Activated CD4-positive, alpha-beta T cell treated with anti-CD3 and anti-CD28 coated beads for 36 hours (primary cell): ENCODE measurements around the gene SLC26A5. TPM values are rescaled to one million over a fixed set of nuclear protein-coding genes. Genes with fewer than 3 reads are reported as not detected.
"Not testable (repeated sequence)": the region's sequence is repeated elsewhere in the genome, so short reads cannot be mapped to it uniquely, and the experiment has no call there.

Experiments
- ATAC-seq: fragments of 200-7000 bp; cut with Tn5 transposase; one replicate; pipeline ENCODE4 v1.10.0; 2021; ENCODE audit warnings: mild to moderate bottlenecking, moderate library complexity
- CTCF ChIA-PET: fragments of 350-600 bp; sonication (Branson Sonifier 250); formaldehyde crosslinking; loops from one replicate; lab custom pipeline; 2021; ENCODE audit warnings: antibody characterized with exemption; lab: Charles Lee
- POLR2A ChIA-PET: fragments of 350-600 bp; sonication (Branson Sonifier 250); formaldehyde crosslinking; loops from one replicate; lab custom pipeline; 2021; ENCODE audit warnings: antibody characterized with exemption, inconsistent platforms; lab: Charles Lee
- DNase-seq: peaks from one replicate; pipeline ENCODE4 v3.0.0-alpha.2; 2020
- H3K27ac Mint-ChIP-seq: one replicate; pipeline ENCODE4 v1.8.0; 2021; ENCODE audit warnings: mixed read lengths
- H3K27me3 Mint-ChIP-seq: one replicate; pipeline ENCODE4 v1.8.0; 2021; ENCODE audit warnings: mixed read lengths
- H3K36me3 Mint-ChIP-seq: one replicate; pipeline ENCODE4 v1.8.0; 2021; ENCODE audit warnings: low read depth, mixed read lengths
- H3K4me1 Mint-ChIP-seq: one replicate; pipeline ENCODE4 v1.8.0; 2021; ENCODE audit warnings: mixed read lengths
- H3K4me3 Mint-ChIP-seq: one replicate; pipeline ENCODE4 v1.8.0; 2021; ENCODE audit warnings: mild to moderate bottlenecking, moderate library complexity, mixed read lengths
- H3K9me3 Mint-ChIP-seq: one replicate; pipeline ENCODE4 v1.8.0; 2021; ENCODE audit warnings: low read depth, mixed read lengths
- intact Hi-C, 2 experiments: fragments of 100-400 bp; cut with DNase I in 1 of 2; cut with micrococcal nuclease in 1 of 2; formaldehyde crosslinking; loops; one replicate each; pipeline versions ENCODE4 v1.14.2 to v1.15.1; 2022 to 2024; cut with DNase I, micrococcal nuclease
- total RNA-seq, 2 experiments: library from RNA; stranded (reverse); gene quantifications; one replicate each; pipeline ENCODE4 v1.2.3, GENCODE V29; 2021

SLC26A5 gene
- total RNA-seq, 2 experiments from 2014 or later: not detected

DNA sequence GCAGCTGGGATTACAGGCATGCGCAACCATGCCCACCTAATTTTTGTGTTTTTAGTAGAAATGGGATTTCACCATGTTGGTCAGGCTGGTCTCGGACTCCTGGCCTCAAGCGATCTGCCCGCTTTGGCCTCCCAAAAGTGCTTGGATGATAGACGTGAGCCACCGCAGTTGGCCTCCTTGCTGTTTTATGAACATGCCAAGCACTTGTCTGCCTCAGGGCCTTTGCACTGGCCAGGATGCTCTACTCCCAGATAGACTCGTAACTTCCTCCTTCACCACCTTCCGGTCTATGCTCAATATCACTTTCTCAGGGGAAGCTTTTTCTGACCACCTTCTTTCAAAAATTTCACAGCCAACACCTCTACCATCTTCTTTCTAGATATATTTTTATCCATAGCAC lies 6.3 kb downstream of the SLC26A5 start:
- Mint-ChIP-seq H3K4me3 (no peak overlapping the region), H3K4me1 (no peaks in the 10 kb centered on the region), H3K9me3 (no peaks in the 10 kb centered on the region), H3K27me3 (peaks cover 34% of the 10 kb centered on the region), H3K36me3 (no peaks in the 10 kb centered on the region), H3K27ac (no peak overlapping the region)
- DNase-seq: no peak
- no peak for ATAC-seq
- POLR2A ChIA-PET: no interaction called here
- CTCF ChIA-PET: interaction anchor here (0.6 kb wide), 1 partner anchor 24 kb away, joined by 4 read pairs; no protein-coding TSS in a partner anchor
- intact Hi-C loops: loop anchor here in 1 of 2 experiments (10.0 kb wide), 1 partner anchor 715 kb away; no protein-coding TSS in a partner anchor

DNA sequence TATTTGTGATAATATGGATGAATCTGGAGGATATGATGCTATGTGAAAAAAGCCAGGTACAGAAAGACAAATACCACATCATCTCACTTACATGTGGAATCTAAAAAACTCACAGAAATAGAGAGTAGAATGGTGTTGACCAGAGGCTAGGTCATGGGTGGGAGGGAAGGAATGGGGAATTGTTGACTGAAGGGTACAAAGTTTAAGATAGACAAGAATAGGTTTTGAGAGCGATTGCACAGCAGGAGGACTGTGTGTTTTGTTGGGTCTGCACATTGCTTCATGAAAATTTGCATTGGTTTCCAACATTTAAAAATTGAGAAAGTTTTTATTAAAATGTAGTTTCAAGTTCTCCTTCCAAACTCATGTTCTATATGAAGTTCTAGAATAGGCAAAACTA lies 8.4 kb downstream of the SLC26A5 start:
- Mint-ChIP-seq H3K4me1 (no peaks in the 10 kb centered on the region), H3K27ac (no peak overlapping the region), H3K27me3 (peaks cover 20% of the 10 kb centered on the region), H3K4me3 (no peak overlapping the region), H3K36me3 (no peaks in the 10 kb centered on the region), H3K9me3 (no peaks in the 10 kb centered on the region)
- intact Hi-C loops: no loop called here
- ChIA-PET POLR2A (no interaction called here), CTCF (no interaction called here)
- ATAC-seq: no peak
- DNase-seq: no peak

DNA sequence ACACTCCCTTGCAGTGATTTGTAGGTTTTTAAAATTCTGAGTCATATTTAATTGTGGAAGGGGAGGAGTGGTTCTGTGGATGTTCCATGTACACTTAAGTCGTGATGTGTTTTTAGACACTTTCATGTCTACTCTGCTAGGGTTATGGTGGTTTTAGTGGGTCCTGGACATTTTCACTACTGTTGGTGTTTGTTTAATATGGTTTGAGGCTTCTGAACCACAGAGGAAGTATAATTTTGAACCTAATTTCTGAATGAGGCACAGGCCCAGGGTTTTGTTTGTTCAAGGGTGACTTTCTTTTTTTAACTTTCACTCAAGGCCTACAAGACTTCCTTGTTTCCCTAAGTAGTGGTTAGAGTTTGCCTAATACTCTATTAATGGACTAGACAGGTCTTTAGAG lies 13.3 kb downstream of the SLC26A5 start:
- Mint-ChIP-seq H3K27ac (no peak overlapping the region), H3K4me1 (no peaks in the 10 kb centered on the region), H3K4me3 (no peak overlapping the region), H3K27me3 (peaks cover 12% of the 10 kb centered on the region), H3K9me3 (no peaks in the 10 kb centered on the region), H3K36me3 (no peaks in the 10 kb centered on the region)
- intact Hi-C loops: no loop called here
- DNase-seq (no peak), ATAC-seq (no peak)
- ChIA-PET CTCF (interaction anchor here (1.4 kb wide), 1 partner anchor 17 kb away, joined by 3 read pairs; no protein-coding TSS in a partner anchor), POLR2A (no interaction called here)

DNA sequence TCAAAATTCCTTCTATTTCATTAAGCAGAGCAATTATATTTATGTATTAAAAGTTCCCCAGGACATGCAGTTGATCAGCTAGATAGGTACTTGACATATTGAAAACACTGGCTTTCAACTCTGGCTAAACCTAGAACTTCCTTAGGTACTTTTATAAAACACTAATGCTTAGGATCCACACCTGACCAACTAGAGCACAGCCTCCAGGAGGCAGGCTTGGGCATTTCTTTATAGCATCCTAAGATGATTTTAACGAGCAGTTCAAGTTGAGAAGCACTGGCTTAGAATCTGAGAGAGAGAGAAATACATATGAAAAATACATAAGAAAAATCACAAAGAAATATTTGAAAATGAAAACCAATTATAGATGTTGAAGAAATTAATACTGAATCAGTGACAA lies 20.8 kb downstream of the SLC26A5 start:
- no peak for ATAC-seq
- POLR2A ChIA-PET: no interaction called here
- Mint-ChIP-seq H3K27ac (no peak overlapping the region), H3K4me3 (no peak overlapping the region), H3K4me1 (no peaks in the 10 kb centered on the region), H3K36me3 (no peaks in the 10 kb centered on the region), H3K9me3 (no peaks in the 10 kb centered on the region), H3K27me3 (peaks cover 4% of the 10 kb centered on the region)
- CTCF ChIA-PET: no interaction called here
- intact Hi-C loops: no loop called here
- DNase-seq: no peak

DNA sequence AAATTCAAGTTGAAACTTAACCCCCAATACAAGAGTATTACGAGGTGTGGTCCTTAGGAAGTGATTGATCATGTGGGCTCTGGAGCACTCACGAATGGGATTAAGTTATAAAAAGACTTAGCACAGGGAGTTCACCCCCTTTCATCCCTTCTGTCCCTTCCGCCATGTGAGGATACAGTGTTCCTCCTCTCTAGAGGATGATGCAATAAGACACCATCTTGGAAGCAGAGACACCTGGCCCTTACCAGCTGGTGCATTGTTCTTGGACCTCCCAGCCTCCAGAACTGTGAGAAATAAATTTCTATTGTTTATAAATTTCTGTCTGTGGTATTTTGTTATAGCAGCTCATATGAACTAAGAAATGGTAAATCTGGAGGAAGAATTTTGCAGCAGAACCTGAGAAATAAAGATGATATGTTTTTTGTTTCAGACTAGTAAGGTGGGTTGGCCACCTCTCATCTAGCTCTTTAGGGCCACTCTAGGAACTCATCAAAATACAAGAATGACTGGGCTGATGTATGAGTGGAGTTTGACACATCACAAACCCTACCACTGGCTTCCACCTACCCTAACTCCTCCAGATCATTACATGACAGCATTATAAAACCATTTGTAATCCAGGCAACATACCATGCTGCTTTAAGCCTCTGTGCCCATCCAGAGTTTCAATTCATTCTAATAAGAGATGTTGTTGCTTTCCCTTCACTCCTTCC lies 22.4 kb downstream of the SLC26A5 start:
- H3K36me3 Mint-ChIP-seq: no peaks in the 10 kb centered on the region
- POLR2A ChIA-PET: no interaction called here
- no peak for ATAC-seq
- H3K27ac Mint-ChIP-seq: no peak overlapping the region
- DNase-seq: no peak
- no peaks in the 10 kb centered on the region for H3K9me3 Mint-ChIP-seq
- CTCF ChIA-PET: no interaction called here
- peaks cover 4% of the 10 kb centered on the region for H3K27me3 Mint-ChIP-seq
- H3K4me1 Mint-ChIP-seq: no peaks in the 10 kb centered on the region
- no peak overlapping the region for H3K4me3 Mint-ChIP-seq
- intact Hi-C loops: no loop called here

DNA sequence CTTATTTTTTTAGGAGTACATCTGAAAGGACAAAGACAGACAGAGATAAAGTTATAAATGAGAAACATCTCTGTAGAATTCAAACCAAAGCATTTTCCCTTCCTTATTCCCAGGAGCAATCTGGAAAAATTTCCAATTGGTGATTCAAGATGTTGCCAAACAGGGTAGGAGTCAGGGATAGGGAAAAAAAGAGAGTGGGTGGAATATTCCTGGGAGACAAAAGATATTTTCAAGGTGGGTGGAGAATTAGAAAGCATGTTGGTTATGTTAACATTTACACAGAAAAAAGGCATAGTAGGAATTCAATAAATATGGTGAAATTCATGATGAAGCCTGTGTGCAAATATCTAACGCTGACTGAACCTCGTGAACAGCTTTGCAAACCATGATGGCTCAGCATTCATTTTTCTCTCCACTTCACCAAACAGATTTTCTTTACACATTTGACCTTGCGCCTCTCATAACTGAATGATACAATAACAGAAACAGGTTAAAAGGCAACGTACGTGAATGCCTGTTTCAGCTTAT lies 25.1 kb downstream of the SLC26A5 start:
- POLR2A ChIA-PET: interaction anchor here (0.5 kb wide), 1 partner anchor 53 kb away, joined by 4 read pairs; no protein-coding TSS in a partner anchor
- CTCF ChIA-PET: interaction anchor here (1.7 kb wide), 1 partner anchor 13 kb away, joined by 4 read pairs; no protein-coding TSS in a partner anchor
- Mint-ChIP-seq H3K27me3 (peaks cover 7% of the 10 kb centered on the region), H3K4me1 (no peaks in the 10 kb centered on the region), H3K9me3 (no peaks in the 10 kb centered on the region), H3K36me3 (no peaks in the 10 kb centered on the region), H3K27ac (no peak overlapping the region), H3K4me3 (no peak overlapping the region)
- DNase-seq: no peak
- intact Hi-C loops: no loop called here
- ATAC-seq: no peak

DNA sequence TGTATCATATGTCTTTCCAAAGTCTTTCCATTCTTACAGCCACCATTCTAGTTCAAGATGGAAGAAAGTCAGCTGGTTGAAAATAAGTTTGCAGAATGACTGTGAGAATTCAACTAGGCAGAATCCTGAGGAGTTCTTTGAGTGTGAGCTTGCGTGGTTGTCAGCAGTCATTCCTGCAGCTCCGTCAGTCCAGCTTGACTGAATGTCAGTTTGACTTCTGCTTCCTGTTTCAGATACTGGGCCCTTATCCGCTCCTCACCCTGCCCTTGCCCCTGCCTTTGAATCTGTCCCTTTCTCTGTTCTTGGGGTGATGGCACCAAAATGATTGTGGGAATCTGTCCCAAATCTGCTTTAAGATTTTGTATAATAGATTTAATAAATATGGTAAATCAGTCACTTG lies 27.8 kb downstream of the SLC26A5 start:
- H3K36me3 Mint-ChIP-seq: no peaks in the 10 kb centered on the region
- no peak for DNase-seq
- no peak for ATAC-seq
- no peaks in the 10 kb centered on the region for H3K9me3 Mint-ChIP-seq
- ChIA-PET CTCF (interaction anchor here (1.3 kb wide), 1 partner anchor 12 kb away, joined by 3 read pairs; no protein-coding TSS in a partner anchor), POLR2A (no interaction called here)
- H3K4me3 Mint-ChIP-seq: no peak overlapping the region
- intact Hi-C loops: no loop called here
- peaks cover 7% of the 10 kb centered on the region for H3K27me3 Mint-ChIP-seq
- H3K27ac Mint-ChIP-seq: peak overlapping the region; percentile 15
- no peaks in the 10 kb centered on the region for H3K4me1 Mint-ChIP-seq

DNA sequence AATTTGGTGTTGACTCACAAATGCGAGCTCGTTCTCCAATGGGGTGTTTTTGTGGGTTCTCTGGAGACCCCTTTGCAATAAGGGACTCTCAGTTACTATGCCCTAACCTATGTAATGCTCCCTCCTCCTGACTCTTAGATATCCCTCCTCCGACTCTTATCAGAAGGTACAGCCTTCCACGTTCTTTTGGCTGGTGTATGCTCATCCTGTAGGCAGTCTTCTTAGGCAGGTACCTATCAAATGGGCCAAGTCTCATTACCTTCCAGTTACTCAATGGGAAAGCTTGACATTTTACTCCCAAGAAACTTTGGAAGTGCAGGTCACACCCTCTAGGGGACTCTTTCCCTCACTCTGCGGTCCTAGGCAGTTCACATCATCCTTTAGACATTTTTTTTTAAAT lies 32.6 kb downstream of the SLC26A5 start:
- no peak for ATAC-seq
- intact Hi-C loops: no loop called here

DNA sequence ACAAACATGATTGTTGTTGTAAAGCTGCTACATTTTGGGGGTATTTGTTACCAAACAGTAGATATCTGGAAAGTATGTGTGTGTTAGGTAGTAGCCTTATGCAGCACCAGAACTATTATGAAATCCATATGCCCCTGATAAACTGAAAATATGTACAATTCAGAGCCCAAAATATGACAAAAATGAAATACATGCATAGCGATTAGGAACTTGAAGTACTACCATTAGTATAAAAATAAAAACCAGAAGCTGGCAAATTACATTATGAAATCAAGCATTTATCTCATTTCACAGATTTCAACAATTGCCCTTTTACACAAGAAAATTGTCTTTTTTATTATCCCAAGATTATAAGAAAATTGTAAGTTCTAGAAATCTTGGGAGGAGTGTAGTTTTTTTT lies 33.9 kb downstream of the SLC26A5 start:
- no peak for ATAC-seq
- no peak overlapping the region for H3K27ac Mint-ChIP-seq
- ChIA-PET POLR2A (no interaction called here), CTCF (no interaction called here)
- H3K27me3 Mint-ChIP-seq: peaks cover 2% of the 10 kb centered on the region
- intact Hi-C loops: no loop called here
- H3K4me1 Mint-ChIP-seq: no peaks in the 10 kb centered on the region
- H3K9me3 Mint-ChIP-seq: no peaks in the 10 kb centered on the region
- no peaks in the 10 kb centered on the region for H3K36me3 Mint-ChIP-seq
- no peak overlapping the region for H3K4me3 Mint-ChIP-seq
- DNase-seq: no peak

More for the DNA sequence above, 32.6 kb downstream of the SLC26A5 start:
- CTCF ChIA-PET: interaction anchor here (0.9 kb wide), 1 partner anchor 12 kb away, joined by 3 read pairs; no protein-coding TSS in a partner anchor
- no peak for DNase-seq
- no peak overlapping the region for H3K27ac Mint-ChIP-seq
- no peaks in the 10 kb centered on the region for H3K36me3 Mint-ChIP-seq
- no peaks in the 10 kb centered on the region for H3K4me1 Mint-ChIP-seq
- POLR2A ChIA-PET: no interaction called here
- H3K4me3 Mint-ChIP-seq: no peak overlapping the region
- H3K9me3 Mint-ChIP-seq: no peaks in the 10 kb centered on the region
- H3K27me3 Mint-ChIP-seq: peaks cover 8% of the 10 kb centered on the region

DNA sequence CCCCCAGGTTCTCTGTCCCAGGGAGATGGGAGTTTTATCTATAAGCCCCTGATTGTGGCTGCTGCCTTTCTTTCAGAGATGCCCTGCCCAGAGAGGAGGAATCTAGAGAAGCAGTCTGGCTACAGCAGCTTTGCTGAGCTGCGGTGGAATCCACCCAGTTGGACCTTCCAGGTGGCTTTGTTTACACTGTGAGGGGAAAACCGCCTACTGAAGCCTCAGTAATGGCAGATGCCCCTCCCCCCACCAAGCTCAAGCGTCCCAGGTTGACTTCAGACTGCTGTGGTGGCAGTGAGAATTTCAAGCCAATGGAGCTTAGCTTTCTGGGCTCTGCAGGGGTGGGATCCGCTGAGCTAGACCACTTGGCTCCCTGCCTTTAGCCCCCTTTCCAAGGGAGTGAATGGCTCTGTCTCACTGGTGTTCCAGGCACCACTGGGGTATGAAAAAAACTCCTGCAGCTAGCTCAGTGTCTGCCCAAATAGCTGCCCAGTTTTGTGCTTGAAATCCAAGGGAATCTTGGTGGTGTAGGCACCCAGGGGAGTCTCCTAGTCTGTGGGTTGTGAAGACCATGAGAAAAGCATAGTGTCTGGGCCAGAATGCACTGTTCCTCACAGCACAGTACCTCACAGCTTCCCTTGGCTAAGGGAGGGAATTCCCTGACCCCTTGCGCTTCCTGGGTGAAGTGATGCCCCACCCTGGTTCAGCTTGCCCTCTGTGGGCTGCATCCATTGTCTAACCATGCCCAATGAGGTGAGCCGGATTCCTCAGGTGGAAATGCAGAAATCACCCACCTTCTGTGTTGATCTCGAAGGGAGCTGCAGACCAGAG lies 40.0 kb downstream of the SLC26A5 start:
- POLR2A ChIA-PET, H3K4me1 Mint-ChIP-seq, H3K27ac Mint-ChIP-seq, ATAC-seq, H3K36me3 Mint-ChIP-seq, H3K27me3 Mint-ChIP-seq, DNase-seq, H3K9me3 Mint-ChIP-seq, H3K4me3 Mint-ChIP-seq: not testable (repeated sequence)
- intact Hi-C loops: loop anchor here in 1 of 2 experiments (10.0 kb wide), 1 partner anchor 61 kb away; the partner anchor contains the start of genes DNAJC2 and PSMC2
- CTCF ChIA-PET: interaction anchor here (0.6 to 2.6 kb wide), 13 partner anchors 9 to 1994 kb away, joined by 3 to 14 read pairs (median 4); no protein-coding TSS in a partner anchor

DNA sequence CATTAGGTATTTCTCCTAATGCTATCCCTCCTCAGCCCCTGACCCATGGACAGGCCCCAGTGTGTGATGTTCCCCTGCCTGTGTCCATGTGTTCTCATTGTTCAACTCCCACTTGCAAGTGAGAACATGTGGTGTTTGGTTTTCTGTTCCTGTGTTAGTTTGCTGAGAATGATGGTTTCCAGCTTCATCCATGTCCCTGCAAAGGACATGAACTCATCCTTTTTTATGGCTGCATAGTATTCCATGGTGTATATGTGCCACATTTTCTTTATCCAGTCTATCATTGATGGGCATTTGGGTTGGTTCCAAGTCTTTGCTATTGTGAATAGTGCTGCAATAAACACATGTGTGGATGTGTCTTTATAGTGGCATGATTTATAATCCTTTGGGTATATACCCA lies 46.3 kb downstream of the SLC26A5 start:
- H3K9me3 Mint-ChIP-seq, H3K4me1 Mint-ChIP-seq, H3K27ac Mint-ChIP-seq, H3K36me3 Mint-ChIP-seq, H3K4me3 Mint-ChIP-seq, DNase-seq, CTCF ChIA-PET, ATAC-seq, H3K27me3 Mint-ChIP-seq, POLR2A ChIA-PET: not testable (repeated sequence)
- intact Hi-C loops: loop anchor here in 1 of 2 experiments (10.0 kb wide), 1 partner anchor 55 kb away; the partner anchor contains the start of genes DNAJC2 and PSMC2
